HG03280 (cell line): Measurements from ENCODE around the gene ZIC1.

Experiments used
- ATAC-seq: cut with Tn5 transposase; IDR thresholded peaks from one replicate; pipeline ENCODE4 v1.9.1; 2021; ENCODE audit warnings: mild to moderate bottlenecking, moderate library complexity; ENCODE audit not compliant: unreplicated experiment

The ZIC1 gene

GRCh38 chr3:147379651-147380050 lies 29.5 kb upstream of the ZIC1 start:
- no peak for ATAC-seq

DNA sequence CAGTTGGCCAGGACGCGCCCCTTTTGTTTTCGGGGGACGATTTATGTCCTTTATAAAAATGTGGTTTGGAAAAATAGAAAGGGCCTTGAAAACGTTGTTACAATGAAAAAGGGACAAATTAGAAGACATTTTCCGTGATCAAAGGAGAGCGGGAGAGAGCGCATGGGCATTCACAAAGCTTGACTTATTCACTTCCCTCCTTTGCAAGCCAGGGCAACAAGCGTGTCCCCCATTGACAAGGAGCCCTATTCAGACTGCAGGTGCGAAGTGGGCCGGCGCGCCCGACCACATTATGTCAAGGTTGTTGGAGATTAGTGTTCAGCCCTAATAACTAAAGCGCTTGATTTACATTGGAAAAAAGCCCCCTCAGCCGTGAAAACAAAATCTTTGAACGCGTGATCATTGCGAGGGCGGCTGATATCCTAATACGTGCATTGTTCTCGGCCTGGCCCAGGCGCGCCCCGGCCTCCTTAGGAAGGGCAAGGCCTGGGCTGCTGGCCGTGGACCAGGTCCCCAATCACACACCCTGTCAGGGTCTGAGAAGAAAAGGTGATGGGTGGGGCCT lies 28.7 kb upstream of the ZIC1 start:
- no peak for ATAC-seq

DNA sequence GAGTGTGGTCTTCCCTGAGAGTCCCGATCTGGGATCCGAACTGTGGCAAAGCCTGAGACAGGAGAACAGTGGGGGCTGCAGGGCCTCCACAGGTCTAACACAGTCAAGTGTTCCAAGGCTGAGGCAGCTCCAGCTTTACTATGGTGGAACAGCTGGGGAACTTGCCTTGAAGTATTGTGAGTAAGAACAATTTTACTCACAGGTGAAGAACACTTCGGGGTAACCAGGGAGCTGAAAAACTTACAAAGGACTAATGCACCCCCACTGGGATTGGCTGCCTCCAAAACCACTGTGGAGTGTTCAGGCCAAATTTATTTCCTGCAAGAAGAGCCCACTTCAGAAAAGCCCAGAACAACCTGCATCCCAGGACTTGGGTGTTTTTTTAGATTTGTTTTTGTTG lies 28.2 kb upstream of the ZIC1 start:
- ATAC-seq = no peak

DNA sequence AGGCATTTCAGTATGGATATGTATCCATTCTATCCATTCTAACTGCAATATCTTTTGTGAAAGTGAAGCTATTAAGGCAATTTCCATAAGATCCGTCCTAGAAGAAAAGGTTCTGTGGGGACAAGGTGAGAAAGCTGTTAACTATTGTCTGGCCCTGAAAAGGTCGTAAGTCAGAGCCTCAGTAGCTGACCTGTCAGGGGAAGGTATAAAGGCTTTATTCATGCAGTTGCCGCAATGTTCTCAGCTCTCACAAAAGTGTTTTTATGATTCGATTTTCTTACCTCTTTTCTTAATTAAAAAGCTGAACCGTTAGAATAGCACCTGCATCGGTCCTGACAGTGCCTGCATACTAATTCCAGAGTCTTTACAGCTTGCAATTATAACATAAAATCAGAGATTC lies 27.6 kb upstream of the ZIC1 start:
- ATAC-seq = no peak

DNA sequence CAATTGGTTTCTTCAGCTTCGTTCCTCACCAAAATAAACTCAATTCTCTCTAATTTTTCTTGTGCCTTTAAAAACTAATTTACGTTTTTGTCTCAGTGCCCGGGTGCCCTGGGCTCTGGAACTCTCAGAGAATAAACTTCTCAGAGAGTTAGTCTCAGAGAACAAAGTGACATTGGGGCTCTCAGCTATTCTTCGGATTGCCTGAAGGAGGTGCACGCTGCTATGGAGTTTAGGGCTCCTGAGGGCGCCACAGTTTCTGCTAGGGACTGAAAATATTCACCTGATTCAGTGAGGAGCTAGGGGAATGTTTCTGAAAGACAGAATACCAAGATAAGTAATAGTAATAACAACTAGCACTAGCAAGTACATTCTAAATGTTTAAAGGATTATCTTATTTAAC lies 25.5 kb upstream of the ZIC1 start:
- no peak for ATAC-seq

GRCh38 chr3:147384210-147385058 lies 24.7 kb upstream of the ZIC1 start:
- ATAC-seq = no peak

GRCh38 chr3:147385059-147386012 lies 23.8 kb upstream of the ZIC1 start:
- no peak for ATAC-seq

DNA sequence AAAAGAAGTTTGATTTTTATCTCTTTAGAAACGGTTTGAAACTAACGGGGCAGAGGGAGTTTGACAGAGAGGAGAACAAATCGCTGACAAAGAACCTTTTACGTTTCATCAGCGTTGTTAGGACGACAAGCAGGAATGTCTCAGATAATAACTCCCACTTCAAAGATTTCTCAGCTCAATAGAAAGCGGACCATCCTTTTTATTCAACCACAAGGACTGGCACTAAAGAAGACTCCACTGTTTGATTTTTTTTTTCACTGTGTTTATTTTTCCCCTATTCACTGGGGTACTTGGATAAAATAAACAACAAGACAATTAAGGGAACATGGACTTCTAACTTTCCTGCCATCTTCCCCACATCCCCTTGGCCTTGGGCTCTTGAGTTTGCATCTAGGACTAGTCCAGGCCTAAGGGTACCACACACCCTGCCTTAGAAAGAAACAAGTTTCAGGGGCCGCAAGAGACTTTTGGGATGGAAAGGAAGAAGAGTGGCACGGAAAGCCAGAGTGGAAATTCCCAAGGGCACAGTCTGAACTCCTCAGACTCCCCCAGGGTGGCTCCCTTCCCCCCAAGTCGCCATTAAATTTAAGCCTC lies 21.8 kb upstream of the ZIC1 start:
- no peak for ATAC-seq

GRCh38 chr3:147387885-147388699 lies 21.1 kb upstream of the ZIC1 start:
- no peak for ATAC-seq

- no peak for ATAC-seq
These were observed 20.2 kb upstream of the ZIC1 start for GRCh38 chr3:147388700-147389580.

DNA sequence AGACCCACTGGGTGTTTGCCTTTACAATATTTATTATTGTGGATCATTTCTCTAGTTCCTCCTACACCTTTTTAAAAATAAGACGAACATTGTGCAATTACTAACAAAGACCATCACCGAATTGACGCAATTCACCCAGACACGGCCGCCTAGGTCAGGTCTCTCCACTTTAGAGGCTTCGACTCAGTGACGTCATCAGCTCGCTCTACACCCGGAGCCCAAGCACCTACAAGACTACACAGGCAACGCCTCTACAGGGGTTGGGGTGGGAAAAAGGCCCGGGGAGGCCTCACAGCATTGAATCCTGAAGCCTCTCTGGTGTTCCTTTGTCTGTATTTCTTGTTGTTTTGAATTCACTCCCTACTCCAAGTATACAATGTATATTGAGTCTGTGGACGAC lies 19.4 kb upstream of the ZIC1 start:
- ATAC-seq = no peak

GRCh38 chr3:147390589-147391569 lies 18.3 kb upstream of the ZIC1 start:
- no peak for ATAC-seq

GRCh38 chr3:147391781-147392624 lies 17.2 kb upstream of the ZIC1 start:
- ATAC-seq = no peak

DNA sequence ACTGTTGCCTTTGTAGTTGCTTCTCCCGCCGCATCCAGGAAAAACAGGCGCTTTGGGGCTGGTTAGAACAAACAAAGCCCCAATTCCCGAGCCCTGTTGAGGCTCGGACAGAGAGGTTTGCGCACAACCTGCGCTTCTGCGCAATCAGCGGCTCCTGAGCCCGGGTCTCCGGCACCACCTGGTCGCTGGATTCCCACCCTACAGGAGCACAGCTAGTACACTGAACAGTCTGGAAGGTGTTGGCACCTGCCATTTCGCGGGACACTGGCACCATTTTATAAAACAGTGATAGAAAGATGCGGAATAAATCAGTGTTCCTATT lies 16.6 kb upstream of the ZIC1 start:
- no peak for ATAC-seq

DNA sequence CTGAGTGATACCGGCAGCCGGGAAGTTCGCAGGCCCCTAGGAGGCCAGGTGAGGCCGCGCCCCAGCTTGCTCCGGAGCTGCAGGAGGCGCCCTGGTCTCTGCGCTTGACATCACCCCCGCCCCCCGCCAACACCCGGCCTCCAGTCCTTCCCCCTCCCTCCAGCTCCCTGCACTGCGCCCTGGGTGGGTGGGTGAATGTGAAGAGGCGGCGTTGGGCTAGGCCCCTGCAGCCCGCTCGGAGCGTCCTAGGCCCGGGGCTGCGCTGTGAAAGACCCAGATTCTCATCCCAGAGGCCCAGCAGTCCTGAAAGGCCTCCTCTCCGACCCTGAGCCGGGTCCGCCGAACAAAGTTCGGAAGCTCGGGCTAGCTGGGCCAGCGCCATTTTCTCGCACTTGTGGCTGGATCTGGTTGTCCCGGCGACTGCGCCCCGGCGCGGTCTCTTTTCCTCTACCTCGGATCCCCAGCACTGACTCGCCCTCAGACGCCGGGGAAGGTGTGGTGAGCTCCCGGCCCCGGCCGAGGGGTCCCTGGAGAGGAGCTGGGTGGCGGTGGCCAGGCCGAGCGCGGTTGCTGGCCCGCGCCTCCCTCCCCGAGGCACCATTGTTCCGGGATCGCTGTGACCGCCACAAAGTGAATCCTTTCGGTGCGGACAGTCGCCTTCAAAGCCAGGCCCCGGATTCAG lies 15.8 kb upstream of the ZIC1 start:
- ATAC-seq = no peak

GRCh38 chr3:147393943-147394883 lies 15.0 kb upstream of the ZIC1 start:
- no peak for ATAC-seq
